Measurements from ENCODE around the gene HS3ST5.

The HS3ST5 gene

DNA sequence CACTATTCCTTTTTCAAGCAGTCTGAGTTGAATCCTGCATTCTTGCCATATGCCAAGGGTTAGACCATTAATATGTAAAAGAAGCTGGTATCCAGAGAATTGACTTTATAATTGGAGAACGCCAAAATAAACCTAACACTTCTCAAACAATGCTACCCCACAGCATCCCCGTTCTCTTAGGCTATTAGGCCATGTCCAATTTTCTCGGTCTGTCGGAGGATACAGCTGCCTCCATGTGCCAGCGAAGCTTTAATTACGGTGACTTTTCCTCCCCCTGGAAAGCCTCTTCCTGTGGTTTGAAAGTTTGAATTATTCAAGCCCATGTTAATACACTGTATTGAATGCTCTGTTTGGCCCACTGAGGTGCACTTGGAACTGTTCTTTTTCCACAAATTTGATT, 60.5 kb downstream of the HS3ST5 start:
- no peaks in the 10 kb centered on the region for H3K27me3 ChIP-seq (ENCODE audit: control insufficient read depth in 5 of 5, insufficient read depth in 4 of 5, low read length in 5 of 5)
- no peak overlapping the region for H3K27ac ChIP-seq (ENCODE audit: low read depth, low read length)
- H3K9me3 ChIP-seq (ENCODE audit: control insufficient read depth in 5 of 5, low read length in 5 of 5): no peaks in the 10 kb centered on the region
- H3K36me3 ChIP-seq (ENCODE audit: control insufficient read depth in 5 of 5, insufficient read depth in 5 of 5, low read length in 5 of 5): no peaks in the 10 kb centered on the region
- no peak overlapping the region for H3K4me3 ChIP-seq (ENCODE audit: low read depth in 1 of 5, low read length in 5 of 5)
- H3K4me1 ChIP-seq (ENCODE audit: control insufficient read depth in 5 of 5, insufficient read depth in 5 of 5, low read length in 5 of 5): peaks cover 0 to 7% (median 0%) of the 10 kb centered on the region in 5 donors
- H3K9ac ChIP-seq (ENCODE audit: low read length in 5 of 5): no peak overlapping the region

DNA sequence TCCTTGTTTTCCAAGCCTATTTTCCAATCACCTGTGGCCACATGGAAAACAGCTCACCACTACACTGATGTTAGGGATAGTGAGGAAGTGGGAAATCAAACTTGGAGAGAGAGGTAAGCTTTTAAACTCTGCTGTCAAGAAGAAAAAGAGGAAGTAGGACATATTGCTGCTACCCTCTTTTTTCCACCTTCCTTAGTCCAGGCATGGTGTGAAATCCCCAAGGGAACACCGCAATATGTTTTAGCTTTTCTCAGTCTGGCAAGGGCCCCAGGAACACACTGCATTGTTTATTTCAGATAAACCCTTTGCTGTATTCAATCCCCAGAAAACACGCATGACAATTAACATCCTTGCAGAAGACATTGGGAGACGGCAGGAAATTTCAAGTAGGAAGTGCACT, 61.3 kb downstream of the HS3ST5 start:
- no peak overlapping the region for H3K4me3 ChIP-seq (ENCODE audit: low read depth in 1 of 5, low read length in 5 of 5)
- H3K27me3 ChIP-seq (ENCODE audit: control insufficient read depth in 5 of 5, insufficient read depth in 4 of 5, low read length in 5 of 5): no peaks in the 10 kb centered on the region
- no peaks in the 10 kb centered on the region for H3K36me3 ChIP-seq (ENCODE audit: control insufficient read depth in 5 of 5, insufficient read depth in 5 of 5, low read length in 5 of 5)
- no peak overlapping the region for H3K9ac ChIP-seq (ENCODE audit: low read length in 5 of 5)
- no peak overlapping the region for H3K27ac ChIP-seq (ENCODE audit: low read depth, low read length)
- no peaks in the 10 kb centered on the region for H3K9me3 ChIP-seq (ENCODE audit: control insufficient read depth in 5 of 5, low read length in 5 of 5)
- H3K4me1 ChIP-seq (ENCODE audit: control insufficient read depth in 5 of 5, insufficient read depth in 5 of 5, low read length in 5 of 5): peaks cover 0 to 7% (median 0%) of the 10 kb centered on the region in 5 donors

DNA sequence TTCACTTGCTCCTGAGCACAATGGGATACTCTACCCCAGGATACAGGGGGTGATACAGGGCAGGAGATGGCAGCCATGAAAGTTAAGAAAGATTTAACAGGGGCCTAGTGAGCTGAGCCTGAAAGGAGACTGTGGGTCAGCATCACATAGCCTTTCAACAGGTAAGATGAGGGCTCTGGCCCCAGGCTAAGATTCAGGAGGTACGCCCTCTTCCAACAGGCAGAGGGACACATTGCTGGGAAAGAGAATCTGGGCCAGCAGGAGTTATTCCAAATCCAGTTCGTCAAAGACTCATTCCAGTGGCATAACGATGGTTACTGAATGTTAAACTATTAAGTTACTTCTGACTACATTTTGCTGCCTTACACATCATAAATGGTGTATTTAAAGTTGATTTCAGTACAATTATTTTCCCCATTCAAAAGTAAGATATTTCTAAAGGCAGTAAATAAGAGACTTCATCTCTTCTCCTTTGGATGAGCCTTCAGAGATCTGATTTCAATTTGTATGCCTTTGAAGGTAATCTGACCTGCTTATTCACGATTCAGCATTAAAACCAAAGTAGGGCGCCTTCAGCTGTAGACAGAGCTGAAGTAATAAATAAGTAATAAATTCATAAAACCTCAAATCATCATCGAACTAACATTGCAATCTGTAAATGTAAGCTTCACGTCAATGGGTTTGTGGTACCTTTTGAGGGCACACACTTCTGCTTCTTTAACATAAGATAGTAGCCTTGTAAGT, 62.4 kb downstream of the HS3ST5 start:
- no peak overlapping the region for H3K4me3 ChIP-seq (ENCODE audit: low read depth in 1 of 5, low read length in 5 of 5)
- no peak overlapping the region for H3K9ac ChIP-seq (ENCODE audit: low read length in 5 of 5)
- H3K27ac ChIP-seq (ENCODE audit: low read depth, low read length): no peak overlapping the region
- H3K36me3 ChIP-seq (ENCODE audit: control insufficient read depth in 5 of 5, insufficient read depth in 5 of 5, low read length in 5 of 5): no peaks in the 10 kb centered on the region
- H3K4me1 ChIP-seq (ENCODE audit: control insufficient read depth in 5 of 5, insufficient read depth in 5 of 5, low read length in 5 of 5): peaks cover 0 to 7% (median 0%) of the 10 kb centered on the region in 5 donors
- H3K9me3 ChIP-seq (ENCODE audit: control insufficient read depth in 5 of 5, low read length in 5 of 5): no peaks in the 10 kb centered on the region
- H3K27me3 ChIP-seq (ENCODE audit: control insufficient read depth in 5 of 5, insufficient read depth in 4 of 5, low read length in 5 of 5): no peaks in the 10 kb centered on the region

DNA sequence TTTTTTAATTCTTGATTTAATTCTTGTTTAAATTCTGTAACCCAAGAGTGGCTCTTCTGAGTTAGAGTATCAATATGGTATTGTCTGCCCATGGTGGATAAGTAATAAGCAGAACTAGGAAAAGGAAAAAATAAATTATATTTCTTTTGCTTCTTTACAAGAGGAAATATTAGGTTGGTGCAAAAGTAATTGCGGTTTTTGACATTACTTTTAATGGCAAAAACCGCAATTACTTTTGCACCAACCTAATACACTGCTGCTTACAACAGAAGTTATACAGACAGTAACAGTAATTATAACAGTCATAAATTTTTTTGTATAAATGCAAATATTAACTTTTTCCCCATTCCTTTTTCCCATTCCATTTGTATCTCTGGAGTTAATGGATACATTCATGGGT, 65.6 kb downstream of the HS3ST5 start:
- Histone ChIP-seq H3K27me3 (ENCODE audit: control insufficient read depth in 5 of 5, insufficient read depth in 4 of 5, low read length in 5 of 5) (no peaks in the 10 kb centered on the region), H3K27ac (ENCODE audit: low read depth, low read length) (no peak overlapping the region), H3K9me3 (ENCODE audit: control insufficient read depth in 5 of 5, low read length in 5 of 5) (no peaks in the 10 kb centered on the region)

DNA sequence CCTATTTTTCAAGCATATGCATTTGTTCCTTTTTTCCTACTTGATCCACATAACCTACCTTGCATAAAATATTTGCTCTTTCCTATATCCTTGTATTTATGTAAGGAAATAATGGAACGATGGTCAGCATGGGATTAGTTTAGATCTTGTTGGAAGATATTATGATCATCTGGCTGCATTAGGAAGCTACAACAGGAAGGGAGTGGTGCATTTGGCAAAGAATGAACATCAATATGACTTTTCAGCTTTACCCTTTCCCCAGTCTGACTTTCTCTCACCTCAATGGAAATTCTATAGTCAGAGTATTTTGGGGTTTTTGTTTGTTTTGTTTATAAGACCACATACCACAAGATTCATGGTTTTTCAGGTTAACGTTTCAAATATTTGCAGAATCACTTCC, 66.0 kb downstream of the HS3ST5 start:
- H3K36me3 ChIP-seq (ENCODE audit: control insufficient read depth in 5 of 5, insufficient read depth in 5 of 5, low read length in 5 of 5): no peaks in the 10 kb centered on the region
- H3K4me1 ChIP-seq (ENCODE audit: control insufficient read depth in 5 of 5, insufficient read depth in 5 of 5, low read length in 5 of 5): no peaks in the 10 kb centered on the region
- H3K4me3 ChIP-seq (ENCODE audit: low read depth in 1 of 5, low read length in 5 of 5): no peak overlapping the region
- no peaks in the 10 kb centered on the region for H3K27me3 ChIP-seq (ENCODE audit: control insufficient read depth in 5 of 5, insufficient read depth in 4 of 5, low read length in 5 of 5)
- no peak overlapping the region for H3K27ac ChIP-seq (ENCODE audit: low read depth, low read length)
- H3K9me3 ChIP-seq (ENCODE audit: control insufficient read depth in 5 of 5, low read length in 5 of 5): no peaks in the 10 kb centered on the region
- no peak overlapping the region for H3K9ac ChIP-seq (ENCODE audit: low read length in 5 of 5)

More for the DNA sequence above, 65.6 kb downstream of the HS3ST5 start:
- no peak overlapping the region for H3K9ac ChIP-seq (ENCODE audit: low read length in 5 of 5)
- H3K4me1 ChIP-seq (ENCODE audit: control insufficient read depth in 5 of 5, insufficient read depth in 5 of 5, low read length in 5 of 5): no peaks in the 10 kb centered on the region
- no peak overlapping the region for H3K4me3 ChIP-seq (ENCODE audit: low read depth in 1 of 5, low read length in 5 of 5)
- no peaks in the 10 kb centered on the region for H3K36me3 ChIP-seq (ENCODE audit: control insufficient read depth in 5 of 5, insufficient read depth in 5 of 5, low read length in 5 of 5)

DNA sequence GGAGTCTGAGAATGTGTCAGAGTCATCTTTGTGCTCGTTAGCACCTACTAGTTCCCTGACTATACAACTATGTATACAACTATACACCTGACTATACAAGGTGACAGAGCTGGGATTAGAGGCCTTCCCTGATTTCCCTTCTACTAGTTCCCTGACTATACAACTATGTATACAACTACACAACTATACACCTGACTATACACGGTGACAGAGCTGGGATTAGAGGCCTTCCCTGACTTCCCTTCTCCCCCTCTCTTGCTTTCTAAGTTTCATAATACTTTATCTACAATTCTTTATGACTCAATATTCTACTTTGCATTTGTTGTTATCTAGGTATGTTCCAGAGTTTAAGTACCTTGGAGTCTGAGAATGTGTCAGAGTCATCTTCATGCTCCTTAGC, 68.0 kb downstream of the HS3ST5 start:
- no peaks in the 10 kb centered on the region for H3K9me3 ChIP-seq (ENCODE audit: control insufficient read depth in 5 of 5, low read length in 5 of 5)
- no peaks in the 10 kb centered on the region for H3K36me3 ChIP-seq (ENCODE audit: control insufficient read depth in 5 of 5, insufficient read depth in 5 of 5, low read length in 5 of 5)
- H3K27me3 ChIP-seq (ENCODE audit: control insufficient read depth in 5 of 5, insufficient read depth in 4 of 5, low read length in 5 of 5): no peaks in the 10 kb centered on the region
- H3K4me1 ChIP-seq (ENCODE audit: control insufficient read depth in 5 of 5, insufficient read depth in 5 of 5, low read length in 5 of 5): no peaks in the 10 kb centered on the region
- no peak overlapping the region for H3K4me3 ChIP-seq (ENCODE audit: low read depth in 1 of 5, low read length in 5 of 5)
- H3K9ac ChIP-seq (ENCODE audit: low read length in 5 of 5): no peak overlapping the region
- no peak overlapping the region for H3K27ac ChIP-seq (ENCODE audit: low read depth, low read length)

DNA sequence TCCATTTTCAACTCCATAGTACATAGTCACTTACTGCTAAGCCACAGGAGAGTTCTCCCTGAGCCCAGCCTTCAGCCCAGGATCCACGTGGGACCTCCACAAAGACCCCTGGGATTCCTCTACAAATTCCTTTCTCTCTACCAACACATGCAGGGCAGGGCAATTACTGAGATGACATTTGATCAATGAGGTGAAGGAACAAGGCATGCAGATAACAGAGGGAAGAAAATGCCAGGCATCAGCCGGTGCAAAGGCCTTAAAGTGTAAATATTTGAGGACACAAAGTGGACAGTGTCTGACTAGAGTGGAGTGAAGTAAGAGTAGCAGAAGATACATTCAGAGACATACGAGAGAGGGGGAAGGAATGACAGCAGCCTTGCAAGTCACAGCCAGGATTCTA, 70.2 kb downstream of the HS3ST5 start:
- no peaks in the 10 kb centered on the region for H3K27me3 ChIP-seq (ENCODE audit: control insufficient read depth in 5 of 5, insufficient read depth in 4 of 5, low read length in 5 of 5)
- H3K9ac ChIP-seq (ENCODE audit: low read length in 5 of 5): no peak overlapping the region
- no peaks in the 10 kb centered on the region for H3K36me3 ChIP-seq (ENCODE audit: control insufficient read depth in 5 of 5, insufficient read depth in 5 of 5, low read length in 5 of 5)
- no peaks in the 10 kb centered on the region for H3K9me3 ChIP-seq (ENCODE audit: control insufficient read depth in 5 of 5, low read length in 5 of 5)
- H3K27ac ChIP-seq (ENCODE audit: low read depth, low read length): no peak overlapping the region
- H3K4me1 ChIP-seq (ENCODE audit: control insufficient read depth in 5 of 5, insufficient read depth in 5 of 5, low read length in 5 of 5): no peaks in the 10 kb centered on the region
- no peak overlapping the region for H3K4me3 ChIP-seq (ENCODE audit: low read depth in 1 of 5, low read length in 5 of 5)

DNA sequence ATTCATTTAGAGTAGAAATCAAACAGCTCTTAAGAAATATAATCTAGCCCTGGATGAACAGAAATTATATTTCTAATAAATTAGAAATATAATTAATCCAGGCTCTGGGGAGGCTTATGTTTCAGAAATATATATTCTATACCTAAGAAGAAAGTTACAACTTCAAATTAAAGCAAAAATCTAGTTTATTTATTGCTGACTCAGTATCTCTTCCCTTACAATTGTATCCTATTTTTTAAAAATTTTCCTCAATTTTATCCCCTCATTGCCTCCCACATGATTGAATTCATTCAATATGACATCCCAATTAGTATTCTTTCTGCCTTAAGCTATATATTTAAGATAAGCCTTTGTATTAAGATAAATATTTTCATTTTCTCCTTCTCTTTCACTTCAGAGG, 71.4 kb downstream of the HS3ST5 start:
- H3K36me3 ChIP-seq (ENCODE audit: control insufficient read depth in 5 of 5, insufficient read depth in 5 of 5, low read length in 5 of 5): no peaks in the 10 kb centered on the region
- no peak overlapping the region for H3K27ac ChIP-seq (ENCODE audit: low read depth, low read length)
- H3K4me3 ChIP-seq (ENCODE audit: low read depth in 1 of 5, low read length in 5 of 5): no peak overlapping the region
- H3K9me3 ChIP-seq (ENCODE audit: control insufficient read depth in 5 of 5, low read length in 5 of 5): no peaks in the 10 kb centered on the region
- H3K9ac ChIP-seq (ENCODE audit: low read length in 5 of 5): no peak overlapping the region
- H3K4me1 ChIP-seq (ENCODE audit: control insufficient read depth in 5 of 5, insufficient read depth in 5 of 5, low read length in 5 of 5): no peaks in the 10 kb centered on the region
- no peaks in the 10 kb centered on the region for H3K27me3 ChIP-seq (ENCODE audit: control insufficient read depth in 5 of 5, insufficient read depth in 4 of 5, low read length in 5 of 5)

DNA sequence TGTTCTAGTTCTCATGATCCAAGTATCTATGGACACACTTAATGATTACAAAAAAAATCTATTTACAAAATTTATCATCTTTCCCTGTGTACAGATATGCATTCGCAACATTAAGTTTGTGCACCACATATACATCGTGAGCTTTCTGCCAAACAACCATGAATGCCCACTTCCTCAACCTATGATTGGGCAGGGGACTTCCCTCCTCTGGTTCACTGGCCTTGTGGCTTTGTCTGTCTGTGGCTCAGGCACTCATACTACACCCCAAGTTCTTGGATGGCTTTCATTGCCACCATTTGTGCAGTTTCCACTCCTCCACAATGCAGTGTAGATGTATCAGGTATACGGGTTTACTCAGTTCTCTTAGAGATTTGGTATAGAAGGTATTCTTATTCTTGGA, 74.9 kb downstream of the HS3ST5 start:
- Histone ChIP-seq H3K27ac (ENCODE audit: low read depth, low read length) (no peak overlapping the region), H3K27me3 (ENCODE audit: control insufficient read depth in 5 of 5, insufficient read depth in 4 of 5, low read length in 5 of 5) (no peaks in the 10 kb centered on the region), H3K4me3 (ENCODE audit: low read depth in 1 of 5, low read length in 5 of 5) (no peak overlapping the region), H3K36me3 (ENCODE audit: control insufficient read depth in 5 of 5, insufficient read depth in 5 of 5, low read length in 5 of 5) (no peaks in the 10 kb centered on the region), H3K4me1 (ENCODE audit: control insufficient read depth in 5 of 5, insufficient read depth in 5 of 5, low read length in 5 of 5) (no peaks in the 10 kb centered on the region), H3K9ac (ENCODE audit: low read length in 5 of 5) (no peak overlapping the region), H3K9me3 (ENCODE audit: control insufficient read depth in 5 of 5, low read length in 5 of 5) (no peaks in the 10 kb centered on the region)

DNA sequence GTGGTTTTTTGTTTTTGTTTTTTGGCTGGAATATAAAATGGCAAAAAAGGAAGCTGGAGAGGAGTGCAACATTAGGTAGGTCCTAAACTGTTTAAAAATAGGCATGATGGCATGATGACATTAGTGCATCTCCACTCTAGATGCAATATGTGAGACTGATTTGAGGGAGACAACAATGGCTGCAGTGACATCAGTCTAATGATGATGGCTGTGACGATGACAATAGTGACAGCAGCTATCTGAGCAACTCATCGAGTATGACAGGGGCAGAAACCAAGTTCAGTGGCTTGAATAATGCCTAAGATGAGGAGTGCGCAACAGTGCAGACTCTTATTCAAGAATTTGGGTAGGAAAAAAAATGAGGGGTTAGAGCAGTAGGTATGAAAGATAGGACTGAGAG, 82.0 kb downstream of the HS3ST5 start:
- no peak overlapping the region for H3K4me3 ChIP-seq (ENCODE audit: low read depth in 1 of 5, low read length in 5 of 5)
- no peaks in the 10 kb centered on the region for H3K36me3 ChIP-seq (ENCODE audit: control insufficient read depth in 5 of 5, insufficient read depth in 5 of 5, low read length in 5 of 5)
- H3K27ac ChIP-seq (ENCODE audit: low read depth, low read length): no peak overlapping the region
- no peaks in the 10 kb centered on the region for H3K9me3 ChIP-seq (ENCODE audit: control insufficient read depth in 5 of 5, low read length in 5 of 5)
- H3K9ac ChIP-seq (ENCODE audit: low read length in 5 of 5): no peak overlapping the region
- H3K4me1 ChIP-seq (ENCODE audit: control insufficient read depth in 5 of 5, insufficient read depth in 5 of 5, low read length in 5 of 5): no peaks in the 10 kb centered on the region
- no peaks in the 10 kb centered on the region for H3K27me3 ChIP-seq (ENCODE audit: control insufficient read depth in 5 of 5, insufficient read depth in 4 of 5, low read length in 5 of 5)
